Globus pallidus (tissue), 1 donor: ENCODE measurements around the gene SNAPC5.
A peak's percentile ranks its signal among the peaks of the same experiment; 100 is the strongest.

Source experiments
- DNase-seq: peaks from one replicate; pipeline ENCODE4 v3.0.0-alpha.2; 2015; ENCODE audit warnings: low spot score

Gene SNAPC5

DNA sequence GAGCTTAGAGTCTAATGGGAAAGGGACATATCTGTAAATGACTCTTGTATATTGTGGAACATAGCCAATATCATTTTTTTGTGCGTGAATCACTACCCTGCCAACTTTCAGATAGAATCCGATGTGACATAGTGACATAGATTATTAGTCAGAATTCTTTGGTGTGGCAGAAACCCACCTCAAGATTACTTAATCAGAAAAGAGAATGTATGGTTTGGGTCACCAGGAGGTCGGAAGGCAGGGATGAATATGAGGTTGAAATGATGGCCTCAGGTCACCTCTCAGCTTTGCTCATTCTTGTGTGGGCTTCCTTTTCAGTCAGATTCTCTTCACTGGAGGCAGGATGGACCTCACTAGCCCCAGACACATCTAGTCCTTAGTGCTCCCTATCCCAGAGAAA is 41.4 kb downstream of the SNAPC5 start:
- no peak for DNase-seq

GRCh38 chr15:66454143-66454542 is 43.4 kb downstream of the SNAPC5 start:
- DNase-seq, result no peak

- DNase-seq, result peak; percentile 19
Measured at GRCh38 chr15:66452971-66453580, 44.5 kb downstream of the SNAPC5 start.

DNA sequence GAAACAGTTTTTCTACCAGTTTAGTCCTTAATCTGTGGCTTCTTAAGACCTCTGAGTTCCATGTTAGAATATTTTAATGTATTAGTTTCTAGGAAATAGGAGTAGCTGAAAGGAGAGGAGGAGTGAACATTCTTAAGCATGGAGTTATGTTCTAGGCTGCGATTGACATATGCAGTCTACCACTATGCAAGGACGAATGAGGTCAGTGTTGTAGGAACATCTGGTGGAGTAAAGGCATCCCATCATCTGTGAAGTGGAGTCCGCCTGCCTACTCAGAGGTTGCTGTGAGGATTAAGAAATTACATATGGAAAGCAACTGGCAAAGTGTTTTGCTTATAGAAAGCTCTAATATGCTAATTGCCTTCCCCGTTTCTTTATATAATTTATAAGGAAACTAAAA is 45.1 kb downstream of the SNAPC5 start:
- DNase-seq, result no peak
